Kidney (tissue), 14 donors: Measurements from ENCODE around the gene MS4A6A. TPM values are rescaled to one million over a fixed set of nuclear protein-coding genes. Genes with fewer than 3 reads are reported as not detected.

ENCODE experiments used
- DNase-seq, 5 donors: peaks; one replicate each; pipeline ENCODE4 v3.0.0-alpha.2; 2013 to 2020
- FAIRE-seq: peaks from 2 replicates; lab custom pipeline; 2012; peaks lifted over from hg19 to GRCh38; lab: Jason Lieb, UNC
- H3K27ac ChIP-seq, 2 donors: one replicate each; pipeline ENCODE4 v1.7.0; 2013; ENCODE audit warnings: low read depth in 2 of 2, low read length in 2 of 2, inconsistent platforms in 1 of 2
- H3K27me3 ChIP-seq: one replicate; pipeline ENCODE4 v1.7.1; 2013; ENCODE audit warnings: low read length, inconsistent platforms; ENCODE audit not compliant: control insufficient read depth, insufficient read depth
- H3K36me3 ChIP-seq, 3 donors: one replicate each; pipeline versions ENCODE4 v1.7.0 to v1.7.1; 2013; ENCODE audit warnings: low read length in 3 of 3, control low read depth in 1 of 3, inconsistent platforms in 1 of 3; ENCODE audit not compliant: insufficient read depth in 3 of 3, control insufficient read depth in 2 of 3
- H3K4me1 ChIP-seq, 3 donors: one replicate each; pipeline versions ENCODE4 v1.7.0 to v1.7.1; 2013; ENCODE audit warnings: low read length in 3 of 3, inconsistent platforms in 1 of 3, low read depth in 1 of 3; ENCODE audit not compliant: control insufficient read depth in 2 of 3, insufficient read depth in 2 of 3
- H3K4me3 ChIP-seq, 3 donors: one replicate each; pipeline versions ENCODE4 v1.7.0 to v1.8.1; 2013; ENCODE audit warnings: low read length in 3 of 3, control low read depth in 1 of 3, inconsistent platforms in 1 of 3
- H3K9ac ChIP-seq, 3 donors: one replicate each; pipeline versions ENCODE4 v1.7.0 to v1.7.1; 2013; ENCODE audit warnings: low read length in 3 of 3, control low read depth in 1 of 3, inconsistent platforms in 1 of 3
- H3K9me3 ChIP-seq, 3 donors: one replicate each; pipeline versions ENCODE4 v1.7.0 to v1.7.1; 2013; ENCODE audit warnings: low read length in 3 of 3, control low read depth in 1 of 3, inconsistent platforms in 1 of 3; ENCODE audit not compliant: control insufficient read depth in 2 of 3, insufficient read depth in 1 of 3
- CTCF ChIP-seq: IDR thresholded peaks from 3 replicates; pipeline ENCODE4 v1.5.1; 2012; ENCODE audit warnings: mild to moderate bottlenecking, moderate library complexity, borderline replicate concordance; ENCODE audit not compliant: insufficient read depth; ENCODE audit errors: extremely low read depth
- intact Hi-C: fragments of 100-400 bp; cut with DNase I; formaldehyde crosslinking; loops from one replicate; pipeline ENCODE4 v1.11.1; 2022
- polyA plus RNA-seq: library from polyadenylated mRNA; stranded (reverse); fragments of 350-450 nt; fragmentation: Illumina TruSeq; extraction: RNeasy Lipid Tissue Mini Kit (QIAGEN cat#74804); gene quantifications from one replicate; pipeline ENCODE4 v1.2.3, GENCODE V29; 2014; ENCODE audit warnings: low read depth, low replicate concordance; ENCODE audit not compliant: insufficient read depth
- total RNA-seq: library from RNA; stranded (reverse); fragmentation: NEBNext Ultra II Directional; extraction: Animal tissue kit (Norgen Biotek cat#: 25700); gene quantifications from one replicate; pipeline ENCODE4 v1.2.1, GENCODE V29; 2021
- donor health status: control.
- donor health status: control.
- donor health status: control.
- donor health status: control.
- donor health status: control.
- donor health status: DM: yes; HTN: yes; CAD: no.
- donor health status: Normal renal cell carcinoma (clear cell type).

Gene MS4A6A
- total and polyA plus RNA-seq, 2 donors from 2014 or later: 16.7 to 145 TPM

DNA sequence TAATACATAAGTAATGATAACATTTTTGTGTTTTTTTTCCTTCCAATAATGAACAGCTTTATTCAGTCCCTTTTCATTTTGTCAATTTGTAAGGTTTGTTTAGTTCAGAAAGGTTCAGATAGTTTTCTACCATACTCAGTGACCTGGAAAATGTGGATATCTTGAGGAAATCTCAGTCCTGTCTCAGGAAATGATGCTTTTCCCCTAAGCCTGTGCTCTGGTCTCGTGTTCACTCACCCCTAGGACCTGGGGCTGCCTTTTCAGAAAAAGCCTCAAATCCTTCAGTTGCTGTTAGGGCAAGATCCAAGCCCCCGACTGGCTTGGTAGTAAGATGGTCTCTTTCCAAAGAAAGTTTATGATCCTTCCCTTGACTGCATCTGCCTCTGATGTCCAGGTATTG, 21.8 kb downstream of the MS4A6A start:
- no peak overlapping the region for H3K4me3 ChIP-seq
- no peaks in the 10 kb centered on the region for H3K36me3 ChIP-seq
- no peaks in the 10 kb centered on the region for H3K4me1 ChIP-seq
- H3K27me3 ChIP-seq: no peaks in the 10 kb centered on the region
- no peak overlapping the region for H3K27ac ChIP-seq
- no peak for DNase-seq
- intact Hi-C loops: no loop called here
- FAIRE-seq: no peak
- no peak for TF ChIP-seq CTCF
- no peaks in the 10 kb centered on the region for H3K9me3 ChIP-seq
- H3K9ac ChIP-seq: no peak overlapping the region

GRCh38 chr11:60159868-60160267, 23.0 kb downstream of the MS4A6A start:
- Histone ChIP-seq H3K36me3 (no peaks in the 10 kb centered on the region), H3K9me3 (no peaks in the 10 kb centered on the region), H3K4me1 (no peaks in the 10 kb centered on the region), H3K27me3 (no peaks in the 10 kb centered on the region), H3K4me3 (no peak overlapping the region), H3K9ac (no peak overlapping the region), H3K27ac (no peak overlapping the region)
- peak in 2 of 5 donors; percentile 19 to 34 for DNase-seq
- intact Hi-C loops: no loop called here
- FAIRE-seq: no peak
- TF ChIP-seq CTCF: no peak

DNA sequence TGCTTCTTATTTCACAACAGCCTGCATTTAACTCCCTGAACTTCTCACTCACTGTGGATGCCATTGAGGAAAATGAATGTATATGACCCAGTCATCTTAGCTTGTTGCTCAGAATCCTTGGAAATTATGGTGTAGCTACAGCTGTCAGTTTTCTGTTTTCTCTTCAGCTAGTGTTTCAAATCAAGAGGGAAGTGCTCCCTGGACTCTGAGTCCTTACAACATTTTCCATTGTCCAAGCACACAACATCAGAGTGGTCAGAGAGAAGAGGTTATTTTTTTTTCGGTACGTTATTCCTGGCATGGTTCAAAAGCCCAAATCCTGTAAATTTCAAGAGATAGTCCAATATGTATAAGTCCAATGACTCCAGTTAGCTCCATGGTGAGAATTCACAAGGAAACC, 23.6 kb downstream of the MS4A6A start:
- FAIRE-seq (no peak), DNase-seq (no peak)
- TF ChIP-seq CTCF: no peak
- H3K36me3 ChIP-seq: no peaks in the 10 kb centered on the region
- no peak overlapping the region for H3K9ac ChIP-seq
- intact Hi-C loops: no loop called here
- no peaks in the 10 kb centered on the region for H3K4me1 ChIP-seq
- H3K4me3 ChIP-seq: no peak overlapping the region
- no peak overlapping the region for H3K27ac ChIP-seq
- no peaks in the 10 kb centered on the region for H3K27me3 ChIP-seq
- H3K9me3 ChIP-seq: no peaks in the 10 kb centered on the region

GRCh38 chr11:60158636-60159035, 24.2 kb downstream of the MS4A6A start:
- Histone ChIP-seq H3K4me1 (no peaks in the 10 kb centered on the region), H3K9ac (no peak overlapping the region), H3K9me3 (no peaks in the 10 kb centered on the region), H3K4me3 (no peak overlapping the region), H3K27me3 (no peaks in the 10 kb centered on the region), H3K36me3 (no peaks in the 10 kb centered on the region), H3K27ac (no peak overlapping the region)
- FAIRE-seq (no peak), DNase-seq (no peak)
- intact Hi-C loops: no loop called here
- TF ChIP-seq CTCF: no peak
